ENCODE results near the gene SMIM21.
A peak's percentile ranks its signal among the peaks of the same experiment; 100 is the strongest.

SMIM21 gene

GRCh38 chr18:75405351-75405750 lies 22.2 kb downstream of the SMIM21 start:
- TF ChIP-seq NFIC (IDR thresholded peaks at IDR 0.05) (no peak), YY1 (IDR thresholded peaks at IDR 0.05; ENCODE audit: low read depth) (no peak), EGR1 (IDR thresholded peaks at IDR 0.05) (no peak), MAX (IDR thresholded peaks at IDR 0.05) (no peak), TEAD4 (IDR thresholded peaks at IDR 0.05) (no peak), EP300 (IDR thresholded peaks at IDR 0.05; ENCODE audit: borderline replicate concordance) (no peak), CREB1 (IDR thresholded peaks at IDR 0.05; ENCODE audit: low read depth) (no peak), ZBTB7A (IDR thresholded peaks at IDR 0.05; ENCODE audit: low read depth) (no peak), TCF12 (IDR thresholded peaks at IDR 0.05; ENCODE audit: low read depth) (no peak), FOXM1 (IDR thresholded peaks at IDR 0.05; ENCODE audit: borderline replicate concordance, low read depth) (no peak), CEBPB (IDR thresholded peaks at IDR 0.05) (no peak), TAF1 (IDR thresholded peaks at IDR 0.05; ENCODE audit: low read depth) (no peak), RAD21 (IDR thresholded peaks at IDR 0.05; ENCODE audit: low read depth) (no peak)
- TF ChIP-seq, protein P1, sequence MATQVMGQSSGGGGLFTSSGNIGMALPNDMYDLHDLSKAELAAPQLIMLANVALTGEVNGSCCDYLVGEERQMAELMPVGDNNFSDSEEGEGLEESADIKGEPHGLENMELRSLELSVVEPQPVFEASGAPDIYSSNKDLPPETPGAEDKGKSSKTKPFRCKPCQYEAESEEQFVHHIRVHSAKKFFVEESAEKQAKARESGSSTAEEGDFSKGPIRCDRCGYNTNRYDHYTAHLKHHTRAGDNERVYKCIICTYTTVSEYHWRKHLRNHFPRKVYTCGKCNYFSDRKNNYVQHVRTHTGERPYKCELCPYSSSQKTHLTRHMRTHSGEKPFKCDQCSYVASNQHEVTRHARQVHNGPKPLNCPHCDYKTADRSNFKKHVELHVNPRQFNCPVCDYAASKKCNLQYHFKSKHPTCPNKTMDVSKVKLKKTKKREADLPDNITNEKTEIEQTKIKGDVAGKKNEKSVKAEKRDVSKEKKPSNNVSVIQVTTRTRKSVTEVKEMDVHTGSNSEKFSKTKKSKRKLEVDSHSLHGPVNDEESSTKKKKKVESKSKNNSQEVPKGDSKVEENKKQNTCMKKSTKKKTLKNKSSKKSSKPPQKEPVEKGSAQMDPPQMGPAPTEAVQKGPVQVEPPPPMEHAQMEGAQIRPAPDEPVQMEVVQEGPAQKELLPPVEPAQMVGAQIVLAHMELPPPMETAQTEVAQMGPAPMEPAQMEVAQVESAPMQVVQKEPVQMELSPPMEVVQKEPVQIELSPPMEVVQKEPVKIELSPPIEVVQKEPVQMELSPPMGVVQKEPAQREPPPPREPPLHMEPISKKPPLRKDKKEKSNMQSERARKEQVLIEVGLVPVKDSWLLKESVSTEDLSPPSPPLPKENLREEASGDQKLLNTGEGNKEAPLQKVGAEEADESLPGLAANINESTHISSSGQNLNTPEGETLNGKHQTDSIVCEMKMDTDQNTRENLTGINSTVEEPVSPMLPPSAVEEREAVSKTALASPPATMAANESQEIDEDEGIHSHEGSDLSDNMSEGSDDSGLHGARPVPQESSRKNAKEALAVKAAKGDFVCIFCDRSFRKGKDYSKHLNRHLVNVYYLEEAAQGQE (IDR thresholded peaks at IDR 0.05; ENCODE audit: low read depth), result no peak
- TF ChIP-seq, protein P2, sequence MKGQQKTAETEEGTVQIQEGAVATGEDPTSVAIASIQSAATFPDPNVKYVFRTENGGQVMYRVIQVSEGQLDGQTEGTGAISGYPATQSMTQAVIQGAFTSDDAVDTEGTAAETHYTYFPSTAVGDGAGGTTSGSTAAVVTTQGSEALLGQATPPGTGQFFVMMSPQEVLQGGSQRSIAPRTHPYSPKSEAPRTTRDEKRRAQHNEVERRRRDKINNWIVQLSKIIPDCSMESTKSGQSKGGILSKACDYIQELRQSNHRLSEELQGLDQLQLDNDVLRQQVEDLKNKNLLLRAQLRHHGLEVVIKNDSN (IDR thresholded peaks at IDR 0.05), result no peak

DNA sequence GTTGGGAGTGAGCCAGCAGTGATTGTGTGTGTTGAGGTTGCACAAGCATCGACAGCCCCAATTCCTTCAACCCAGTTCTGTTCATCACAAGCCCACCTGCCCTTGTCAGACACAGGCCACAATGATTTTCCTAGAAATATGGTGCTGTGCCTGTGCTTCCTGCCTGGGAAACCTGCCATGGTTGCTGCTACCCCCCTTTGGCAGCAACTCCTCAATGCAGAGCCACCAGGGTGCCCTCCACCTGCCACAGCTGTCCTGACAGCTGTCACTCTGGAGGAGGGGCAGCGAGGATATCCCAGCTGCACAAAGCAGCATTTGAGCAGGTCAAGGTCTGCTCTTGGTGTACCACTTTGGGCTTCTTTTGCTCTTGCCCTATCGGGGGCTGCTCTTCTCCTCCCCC lies 27.1 kb downstream of the SMIM21 start:
- TF ChIP-seq, protein P2 (IDR thresholded peaks at IDR 0.05), result no peak
- TF ChIP-seq TCF12 (IDR thresholded peaks at IDR 0.05; ENCODE audit: low read depth) (no peak), EP300 (IDR thresholded peaks at IDR 0.05; ENCODE audit: borderline replicate concordance) (no peak), FOXM1 (IDR thresholded peaks at IDR 0.05; ENCODE audit: borderline replicate concordance, low read depth) (no peak), MAX (IDR thresholded peaks at IDR 0.05) (no peak), CREB1 (IDR thresholded peaks at IDR 0.05; ENCODE audit: low read depth) (no peak), TAF1 (IDR thresholded peaks at IDR 0.05; ENCODE audit: low read depth) (no peak), NFIC (IDR thresholded peaks at IDR 0.05) (no peak)
- TF ChIP-seq, protein P1 (IDR thresholded peaks at IDR 0.05; ENCODE audit: low read depth), result no peak

DNA sequence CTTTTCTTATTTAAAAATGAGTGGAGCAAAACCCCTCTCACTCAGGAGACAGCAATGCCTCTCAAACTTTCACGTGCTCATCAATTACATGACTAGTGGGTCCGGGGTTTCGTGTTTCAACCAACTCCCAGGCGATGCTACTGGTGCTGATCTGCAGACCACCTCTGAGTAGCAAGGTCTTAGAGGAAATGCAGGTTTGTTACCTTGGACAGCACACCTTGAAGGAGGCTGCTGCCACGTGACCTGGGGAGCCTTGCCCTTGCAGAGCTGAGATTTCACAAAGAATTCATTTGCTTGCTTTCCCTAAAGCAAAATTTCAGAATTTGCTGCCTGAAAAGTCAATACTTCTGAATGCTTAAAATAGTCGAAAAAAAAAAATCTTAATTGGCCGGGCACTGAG lies 32.4 kb downstream of the SMIM21 start:
- TF ChIP-seq ZBTB7A (IDR thresholded peaks at IDR 0.05; ENCODE audit: low read depth) (no peak), FOXM1 (IDR thresholded peaks at IDR 0.05; ENCODE audit: borderline replicate concordance, low read depth) (no peak), TAF1 (IDR thresholded peaks at IDR 0.05; ENCODE audit: low read depth) (no peak), EP300 (IDR thresholded peaks at IDR 0.05; ENCODE audit: borderline replicate concordance) (no peak), CEBPB (IDR thresholded peaks at IDR 0.05) (no peak), MAX (IDR thresholded peaks at IDR 0.05) (no peak)
- TF ChIP-seq, protein P2 (IDR thresholded peaks at IDR 0.05), result peak; percentile 77
- TF ChIP-seq, protein P1 (IDR thresholded peaks at IDR 0.05; ENCODE audit: low read depth), result peak; percentile 70

DNA sequence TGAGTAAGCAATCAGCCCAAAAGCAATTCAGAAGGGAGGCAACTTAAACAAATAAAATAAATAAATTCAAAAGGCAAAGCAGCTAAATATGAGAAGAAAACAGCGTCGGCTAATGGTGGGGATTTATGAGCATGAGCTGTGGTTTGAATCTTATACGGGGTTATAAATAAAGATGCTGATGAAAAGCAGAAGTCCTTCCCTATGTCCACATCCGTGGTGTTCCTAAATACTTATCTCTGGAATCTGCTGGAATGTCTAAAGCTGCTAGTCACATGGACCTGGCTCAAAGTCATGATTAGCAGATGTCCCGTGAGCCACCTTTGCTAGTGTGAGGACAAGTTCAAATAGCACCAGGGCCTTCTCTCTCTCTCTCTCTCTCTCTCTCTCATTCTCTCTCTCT lies 33.8 kb downstream of the SMIM21 start:
- no peak for TF ChIP-seq CREB1 (IDR thresholded peaks at IDR 0.05; ENCODE audit: low read depth)
- TF ChIP-seq YY1 (IDR thresholded peaks at IDR 0.05; ENCODE audit: low read depth), result no peak
- TF ChIP-seq NFIC (IDR thresholded peaks at IDR 0.05), result no peak
- TF ChIP-seq, protein P2 (IDR thresholded peaks at IDR 0.05), result no peak
- TF ChIP-seq ZBTB7A (IDR thresholded peaks at IDR 0.05; ENCODE audit: low read depth), result no peak
- no peak for TF ChIP-seq CEBPB (IDR thresholded peaks at IDR 0.05)
- no peak for TF ChIP-seq EGR1 (IDR thresholded peaks at IDR 0.05)
- no peak for TF ChIP-seq EP300 (IDR thresholded peaks at IDR 0.05; ENCODE audit: borderline replicate concordance)
- no peak for TF ChIP-seq TAF1 (IDR thresholded peaks at IDR 0.05; ENCODE audit: low read depth)
- TF ChIP-seq MAX (IDR thresholded peaks at IDR 0.05), result no peak
- no peak for TF ChIP-seq RAD21 (IDR thresholded peaks at IDR 0.05; ENCODE audit: low read depth)
- TF ChIP-seq, protein P1 (IDR thresholded peaks at IDR 0.05; ENCODE audit: low read depth), result no peak
